CD4-positive, alpha-beta T cell treated with Interleukin-6 for 4 hours (primary cell): ENCODE data around the gene PPIB.

Source experiments
- DNase-seq: peaks from one replicate; pipeline ENCODE4 v3.0.0-alpha.2; 2020; ENCODE audit warnings: mixed read lengths

PPIB gene

DNA sequence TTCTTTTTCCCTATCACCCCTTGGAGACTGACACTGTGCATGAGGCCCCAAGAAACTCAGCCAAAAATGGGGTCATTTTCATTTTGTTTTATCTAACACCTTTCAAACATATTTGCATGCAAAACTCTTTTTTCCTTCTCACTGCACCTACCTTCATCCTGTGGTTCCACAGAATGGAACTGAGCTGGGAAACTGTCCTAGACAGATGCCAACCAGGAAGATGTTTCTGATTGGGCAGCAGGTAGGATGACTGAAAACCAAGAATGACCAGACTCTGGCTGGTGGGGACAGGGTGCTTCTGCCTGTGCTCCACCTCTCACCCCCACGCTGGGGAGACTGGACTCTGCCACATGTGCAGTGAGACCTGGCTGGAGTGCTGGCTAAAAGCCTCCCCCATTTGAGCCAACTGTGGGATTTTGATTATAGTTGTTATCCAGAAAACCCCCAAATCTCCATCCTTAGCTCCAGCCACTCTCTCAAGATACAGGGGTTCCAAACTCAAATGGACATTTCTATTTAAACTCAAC lies 5.2 kb downstream of the PPIB start:
- no peak for DNase-seq

- DNase-seq, result no peak
These were observed 6.0 kb downstream of the PPIB start for GRCh38 chr15:64156652-64157331.

DNA sequence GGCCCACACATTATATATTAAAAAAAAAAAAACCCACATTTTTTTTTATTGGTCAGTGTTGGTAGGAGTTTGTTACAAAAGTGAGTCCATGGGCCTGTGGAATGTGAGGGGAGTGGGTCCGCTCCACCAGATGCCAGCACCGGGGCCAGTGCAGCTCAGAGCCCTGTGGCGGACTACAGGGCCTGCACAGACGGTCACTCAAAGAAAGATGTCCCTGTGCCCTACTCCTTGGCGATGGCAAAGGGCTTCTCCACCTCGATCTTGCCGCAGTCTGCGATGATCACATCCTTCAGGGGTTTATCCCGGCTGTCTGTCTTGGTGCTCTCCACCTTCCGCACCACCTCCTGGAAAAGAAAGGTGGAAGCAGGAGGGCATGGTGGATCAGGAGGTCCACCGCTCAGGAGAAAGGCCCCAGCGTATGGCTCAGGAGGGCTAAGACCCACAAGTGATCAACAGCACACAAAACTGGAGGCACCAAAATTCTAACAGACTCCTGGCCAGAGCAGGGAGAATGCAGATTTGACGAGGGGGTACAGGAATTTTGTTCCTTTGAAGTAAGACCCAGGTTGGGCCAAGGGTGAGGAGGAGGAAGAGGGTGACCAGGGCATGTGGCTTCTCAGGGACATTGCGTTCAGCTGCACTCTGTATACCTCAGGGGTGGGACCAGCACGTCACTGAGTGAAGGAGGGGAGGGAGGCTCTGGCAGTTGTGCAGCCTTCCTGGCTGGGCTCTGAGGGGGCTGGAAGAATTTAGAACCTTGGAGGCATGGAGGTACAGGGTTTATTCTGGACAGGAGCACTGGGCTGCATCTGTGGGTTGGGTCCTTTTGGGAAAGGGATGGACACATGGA lies 6.8 kb downstream of the PPIB start:
- no peak for DNase-seq

GRCh38 chr15:64153480-64154367 lies 9.1 kb downstream of the PPIB start:
- peak; percentile 92 for DNase-seq

DNA sequence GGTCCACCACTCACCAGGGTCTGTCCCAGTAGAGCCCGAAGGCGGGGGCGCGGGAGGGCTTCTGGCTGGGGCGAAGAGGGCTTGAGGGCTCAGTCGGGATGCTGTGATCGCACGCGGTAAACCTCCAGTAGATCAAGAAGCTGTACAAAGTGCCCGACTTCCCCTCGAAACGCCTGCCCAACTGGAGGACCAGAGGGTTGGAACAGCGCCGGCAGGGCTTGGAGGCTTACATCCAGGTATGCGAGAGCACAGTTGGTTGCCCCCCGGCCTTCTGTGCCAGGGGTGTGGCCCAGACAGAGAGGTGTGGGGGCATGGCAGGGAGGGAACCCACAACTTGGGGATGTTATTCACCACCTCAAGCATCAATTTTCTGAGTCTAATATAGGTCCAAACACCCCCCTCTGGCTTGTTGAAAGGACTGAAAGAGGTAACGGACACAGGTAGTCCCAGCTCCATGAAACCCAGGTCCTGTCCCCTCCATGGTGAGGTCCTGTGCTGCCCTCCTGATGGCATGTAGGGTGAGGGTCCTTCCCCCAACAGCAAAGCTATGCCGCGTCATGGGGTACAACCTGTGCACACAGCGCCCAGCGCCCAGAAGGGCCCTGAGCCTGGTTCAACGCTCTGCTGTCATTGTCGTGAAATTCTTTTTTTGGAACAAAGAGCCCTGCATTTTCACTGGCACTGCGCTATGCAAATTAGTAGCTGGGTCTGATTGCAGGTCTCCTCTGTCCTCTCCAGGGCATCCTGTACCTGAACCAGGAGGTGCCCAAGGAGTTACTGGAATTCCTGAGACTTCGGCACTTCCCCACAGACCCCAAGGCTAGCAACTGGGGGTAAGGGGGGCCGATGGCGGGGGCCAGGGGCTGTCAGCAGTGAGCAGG lies 10.1 kb downstream of the PPIB start:
- peak; percentile 15 for DNase-seq

GRCh38 chr15:64151727-64152506 lies 10.9 kb downstream of the PPIB start, which contains the start of gene SNX22:
SNX22 (plus strand) TSS chr15:64151731; CDS start chr15:64151776, 45 bp downstream.
- peak; percentile 48 for DNase-seq

DNA sequence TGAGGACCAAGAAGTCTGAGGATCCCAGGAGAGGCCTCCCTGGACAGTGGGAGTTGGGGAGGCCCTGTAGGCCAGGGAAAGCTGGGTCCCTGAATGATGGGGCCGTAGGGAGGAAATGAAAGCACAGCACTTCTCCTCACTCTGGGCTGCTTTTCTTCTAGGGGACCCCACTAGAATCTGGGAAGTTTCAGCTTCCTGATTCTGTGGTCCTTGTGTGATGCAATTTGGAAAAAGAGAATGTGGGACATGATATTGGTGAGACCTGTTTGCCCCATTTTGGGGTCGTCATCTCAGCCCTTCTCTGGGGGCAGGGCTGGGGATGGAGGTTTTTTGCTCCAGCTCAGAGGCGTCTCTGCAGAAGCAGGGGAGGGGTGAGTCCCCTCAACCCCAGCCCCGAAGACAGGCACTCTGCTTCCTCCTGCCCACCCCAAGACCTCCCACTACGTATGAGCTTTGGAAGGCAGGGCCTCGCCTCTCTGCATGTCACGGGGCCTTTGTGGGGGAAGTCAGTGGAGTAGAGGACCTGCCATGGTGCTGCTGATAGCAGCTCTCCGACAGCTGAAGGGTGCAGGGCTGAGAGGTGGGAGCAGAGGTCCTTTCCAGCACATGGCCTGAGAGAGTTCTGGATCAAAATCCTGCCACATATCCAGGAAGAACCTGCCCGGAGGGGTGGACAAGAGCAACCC lies 12.8 kb downstream of the PPIB start:
- DNase-seq, result no peak

- DNase-seq, result no peak
These were observed 13.4 kb downstream of the PPIB start for GRCh38 chr15:64149424-64149823.

DNA sequence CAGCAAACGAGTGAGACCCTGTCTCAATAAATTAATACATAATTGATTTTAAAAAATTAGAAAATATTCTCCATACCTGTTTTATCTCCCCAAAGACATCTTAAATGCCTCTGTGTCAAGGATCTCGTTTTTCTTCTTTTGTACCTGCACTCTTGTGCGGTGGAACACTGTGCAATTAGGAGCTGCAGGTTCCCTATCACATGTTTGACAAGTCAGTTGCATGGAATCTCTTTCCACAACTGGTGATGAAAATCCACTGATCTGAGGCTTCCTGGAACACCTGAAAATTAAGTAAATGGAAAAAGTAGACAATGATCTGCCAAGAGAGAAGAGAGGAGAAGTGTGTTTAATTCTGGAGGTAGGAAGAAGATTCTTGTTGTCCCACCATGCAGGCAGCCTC lies 14.2 kb downstream of the PPIB start:
- DNase-seq, result no peak

DNA sequence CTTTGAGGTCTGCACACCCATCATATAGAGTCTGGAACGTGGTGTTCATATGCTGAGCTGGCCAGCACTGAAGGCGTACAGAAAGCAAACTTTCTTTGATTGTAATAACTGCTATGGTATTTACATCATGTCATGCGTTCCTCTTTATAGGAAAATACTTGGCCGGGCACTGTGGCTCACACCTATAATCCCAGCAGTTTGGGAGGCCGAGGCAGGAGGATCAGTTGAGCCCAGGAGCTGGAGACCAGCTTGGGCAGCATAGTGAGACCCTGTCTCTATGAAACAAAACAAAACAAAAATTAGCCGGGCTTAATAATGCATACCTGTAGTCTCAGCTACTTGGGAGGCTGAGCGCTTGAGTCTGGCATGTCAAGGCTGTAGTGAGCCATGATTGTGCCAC lies 14.7 kb downstream of the PPIB start:
- DNase-seq, result no peak

GRCh38 chr15:64146885-64147681 lies 15.7 kb downstream of the PPIB start:
- DNase-seq, result no peak

DNA sequence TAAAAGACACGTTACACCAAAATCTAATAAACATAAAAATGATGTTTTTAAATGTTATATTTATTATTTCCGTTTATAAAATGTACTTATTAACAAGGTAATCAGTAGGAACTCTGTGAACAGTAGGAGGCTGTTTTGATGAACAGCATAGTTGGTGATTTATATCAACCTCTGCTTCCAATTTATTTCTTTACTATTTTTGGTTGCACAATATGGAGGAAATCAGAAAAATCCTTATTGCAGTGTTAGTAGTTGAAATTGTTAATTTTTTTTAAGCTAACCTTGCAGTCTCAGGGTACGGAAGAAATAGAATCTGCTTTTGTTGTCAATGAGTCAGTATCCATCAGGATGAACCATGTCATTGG lies 16.3 kb downstream of the PPIB start:
- no peak for DNase-seq

DNA sequence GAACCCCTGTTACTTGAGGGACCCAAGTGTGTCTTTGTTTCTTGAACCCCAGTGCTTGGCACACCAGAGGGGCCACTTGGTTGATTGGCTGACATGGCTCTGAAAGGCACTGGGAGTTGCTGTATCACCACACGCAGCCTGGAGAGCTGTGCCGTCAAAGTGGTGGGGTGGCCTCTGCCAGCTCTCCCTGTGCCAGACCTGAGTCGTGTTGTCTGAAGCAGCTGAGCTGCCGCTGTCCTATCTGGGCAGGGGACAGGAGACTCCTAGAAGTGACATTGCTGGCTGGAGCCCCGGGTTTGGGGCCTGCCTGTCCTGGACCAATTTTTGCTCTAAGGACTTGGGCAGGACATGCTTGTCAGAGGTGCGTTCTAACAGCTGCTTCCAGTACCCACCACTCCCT lies 16.8 kb downstream of the PPIB start:
- DNase-seq, result no peak

DNA sequence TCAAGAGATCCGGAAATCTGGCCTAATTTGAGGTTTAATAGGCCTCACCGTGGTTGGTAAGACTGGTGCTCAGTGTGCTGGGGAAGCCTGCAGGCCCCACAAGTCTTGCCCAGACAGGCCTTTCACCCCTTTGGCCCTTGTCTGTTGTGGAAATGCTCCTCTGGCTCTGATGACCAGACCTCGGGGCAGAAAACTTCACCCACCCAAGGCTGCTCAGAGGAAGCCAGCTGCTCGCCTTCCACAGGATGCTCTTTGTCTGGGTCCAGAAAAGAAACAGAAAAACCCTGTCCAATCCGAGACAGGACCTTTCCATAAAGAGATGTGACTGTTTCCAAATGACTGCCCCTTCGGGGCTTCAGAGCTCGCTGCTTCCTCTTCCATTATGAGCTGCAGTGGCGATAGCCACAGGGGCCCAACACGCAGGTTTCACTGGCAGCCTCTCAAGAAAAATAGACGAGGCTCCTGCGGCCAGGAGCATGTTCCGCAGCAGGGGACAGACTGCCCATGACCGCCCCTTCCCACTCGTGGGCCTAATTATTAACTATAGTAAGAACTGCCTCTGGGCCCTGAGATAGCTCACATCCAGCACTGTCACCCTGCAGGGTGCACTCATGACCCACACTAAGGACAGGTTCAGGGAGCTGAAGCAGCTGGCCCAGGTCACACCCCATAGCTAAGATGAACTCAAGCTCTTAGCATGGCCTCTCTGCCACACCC lies 18.1 kb downstream of the PPIB start:
- DNase-seq, result no peak

- no peak for DNase-seq
These were observed 18.6 kb downstream of the PPIB start for GRCh38 chr15:64144192-64144564.

DNA sequence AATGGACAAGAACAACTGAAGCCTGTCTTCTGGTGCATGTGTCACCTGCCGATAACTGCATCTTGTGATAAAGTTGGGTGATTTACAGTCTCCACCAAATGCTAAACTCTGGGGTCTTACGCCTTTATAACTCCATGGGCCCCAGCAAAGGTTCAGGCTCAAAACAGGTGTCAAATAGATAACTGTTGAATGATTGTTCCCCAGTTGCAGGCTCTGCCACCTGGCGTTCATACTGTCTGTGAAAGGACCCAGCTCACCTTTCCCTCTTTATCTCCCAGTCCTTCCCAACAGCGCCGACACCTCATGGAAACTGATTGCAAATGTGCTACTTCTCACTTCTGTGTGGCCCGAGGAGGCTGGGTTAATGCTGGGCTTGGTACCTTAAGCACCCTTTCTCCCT lies 19.5 kb downstream of the PPIB start:
- DNase-seq, result no peak

- DNase-seq, result no peak
These were observed 20.9 kb downstream of the PPIB start for GRCh38 chr15:64141798-64142512.

DNA sequence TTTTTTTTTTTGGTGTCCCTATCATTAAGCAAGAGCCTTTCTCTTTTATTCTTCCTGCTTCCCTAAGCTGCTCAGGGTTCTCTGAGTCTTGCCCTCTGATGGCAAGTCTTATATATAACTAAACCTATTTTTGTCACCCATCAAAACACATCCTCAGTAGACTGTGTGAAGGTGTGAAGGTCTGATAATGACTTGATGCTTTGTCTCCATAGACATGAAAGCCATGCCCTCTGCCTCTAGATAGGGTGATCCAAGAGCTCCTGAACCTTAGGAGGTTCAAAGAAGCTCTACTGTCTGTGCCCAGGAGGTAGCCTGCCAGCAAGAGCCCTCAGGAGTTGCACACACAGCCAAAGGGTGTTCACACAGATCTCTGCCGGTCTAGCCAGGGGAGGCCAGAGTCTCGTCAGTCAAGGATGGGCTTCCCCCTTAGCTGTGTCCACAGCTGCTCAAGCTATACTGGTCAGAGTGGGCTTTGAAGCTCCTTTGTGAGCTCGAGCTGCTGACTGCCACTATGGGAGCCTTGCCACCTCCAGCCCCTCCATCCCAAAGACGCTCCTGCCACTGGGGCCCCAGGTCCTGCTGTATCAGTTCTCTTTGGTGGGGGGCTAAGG lies 24.4 kb downstream of the PPIB start:
- no peak for DNase-seq
